Calu3 (cell line): ENCODE results near the gene THADA. TPM values are rescaled to one million over a fixed set of nuclear protein-coding genes. Genes with fewer than 3 reads are reported as not detected.
A peak's percentile ranks its signal among the peaks of the same experiment; 100 is the strongest.

Source experiments
- BruUV-seq: library from RNA; stranded (reverse); fragments of 400-500 nt; replicated peaks from 2 replicates; lab custom pipeline; 2021; lab: Mats Ljungman, UMichigan
- CTCF ChIA-PET: fragments of 300-600 bp; sonication (Branson Sonifier 250); formaldehyde crosslinking; loops from one replicate; lab custom pipeline; 2022; ENCODE audit warnings: antibody characterized with exemption; lab: Charles Lee
- DNase-seq: peaks from one replicate; pipeline ENCODE4 v3.0.0; 2022
- H3K27ac Mint-ChIP-seq: one replicate; pipeline ENCODE4 v1.8.0; 2022; ENCODE audit warnings: mixed read lengths; ENCODE audit not compliant: unreplicated experiment
- H3K27me3 Mint-ChIP-seq: one replicate; pipeline ENCODE4 v1.8.0; 2022; ENCODE audit warnings: mixed read lengths; ENCODE audit not compliant: unreplicated experiment
- H3K36me3 Mint-ChIP-seq: one replicate; pipeline ENCODE4 v1.8.0; 2022; ENCODE audit warnings: mild to moderate bottlenecking, moderate library complexity, mixed read lengths; ENCODE audit not compliant: insufficient read depth, unreplicated experiment
- H3K4me1 Mint-ChIP-seq: one replicate; pipeline ENCODE4 v1.8.0; 2022; ENCODE audit warnings: mild to moderate bottlenecking, low read depth, mixed read lengths; ENCODE audit not compliant: unreplicated experiment
- H3K4me3 Mint-ChIP-seq: one replicate; pipeline ENCODE4 v1.8.0; 2022; ENCODE audit warnings: mild to moderate bottlenecking, low read depth, moderate library complexity, mixed read lengths; ENCODE audit not compliant: unreplicated experiment
- H3K9me3 Mint-ChIP-seq: one replicate; pipeline ENCODE4 v1.8.0; 2022; ENCODE audit warnings: low read depth, mixed read lengths; ENCODE audit not compliant: unreplicated experiment
- intact Hi-C: fragments of 100-400 bp; cut with micrococcal nuclease; formaldehyde crosslinking; loops from one replicate; pipeline ENCODE4 v1.10.0; 2022; ENCODE audit not compliant: unreplicated experiment
- total RNA-seq: library from RNA; stranded (reverse); gene quantifications from 2 replicates; pipeline ENCODE4 v1.2.3, GENCODE V29; 2022
- TF ChIP-seq, protein P1 (sequence below): fragments of 200-600 bp; IDR thresholded peaks from one replicate; pipeline ENCODE4 v1.8.0; 2022; ENCODE audit warnings: antibody characterized with exemption; ENCODE audit not compliant: unreplicated experiment

THADA gene
- total RNA-seq, 1 experiment from 2014 or later: 35.5 TPM

DNA sequence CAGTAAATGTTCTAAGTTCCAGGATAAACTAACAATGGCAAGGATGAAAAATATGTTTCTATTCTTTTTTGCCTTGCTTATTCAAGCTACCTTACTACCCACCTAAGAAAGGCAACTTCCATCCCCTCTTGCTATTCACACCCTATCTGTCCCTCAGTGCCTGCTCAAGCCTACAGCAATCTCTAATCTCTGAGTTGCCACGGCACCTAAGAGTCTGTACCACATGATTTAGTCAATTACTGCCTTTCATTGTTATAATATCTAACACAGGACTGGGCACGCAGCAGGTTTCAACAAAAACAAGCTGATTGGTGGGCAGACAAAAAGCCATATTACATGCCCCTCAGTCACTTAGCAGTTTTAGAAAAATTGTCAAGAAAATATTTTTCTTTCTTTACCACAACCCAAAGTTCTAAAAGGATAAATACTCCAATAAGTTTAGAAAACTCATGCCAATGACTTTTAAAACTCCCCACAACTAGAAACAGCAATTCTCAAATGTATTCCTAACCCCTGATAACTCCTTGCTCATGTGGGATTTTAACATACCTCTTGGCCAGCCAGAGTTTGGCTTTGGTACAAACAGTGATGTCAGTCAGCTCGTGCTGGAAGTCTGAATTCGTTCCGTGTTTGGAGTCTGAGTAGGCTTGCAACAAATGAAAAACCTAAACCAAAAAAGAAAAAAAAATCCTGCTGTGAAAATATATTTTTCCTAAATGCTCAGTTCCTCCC is 252.1 kb downstream of the THADA start:
- Mint-ChIP-seq H3K27me3 (no peaks in the 10 kb centered on the region), H3K4me3 (no peak overlapping the region), H3K27ac (no peak overlapping the region), H3K4me1 (peaks cover 51% of the 10 kb centered on the region), H3K9me3 (no peaks in the 10 kb centered on the region), H3K36me3 (no peaks in the 10 kb centered on the region)
- intact Hi-C loops: no loop called here
- CTCF ChIA-PET: interaction anchor here (0.7 kb wide), 1 partner anchor 114 kb away, joined by 5 read pairs; no protein-coding TSS in a partner anchor
- BruUV-seq: no TSS peak
- TF ChIP-seq, protein P1, sequence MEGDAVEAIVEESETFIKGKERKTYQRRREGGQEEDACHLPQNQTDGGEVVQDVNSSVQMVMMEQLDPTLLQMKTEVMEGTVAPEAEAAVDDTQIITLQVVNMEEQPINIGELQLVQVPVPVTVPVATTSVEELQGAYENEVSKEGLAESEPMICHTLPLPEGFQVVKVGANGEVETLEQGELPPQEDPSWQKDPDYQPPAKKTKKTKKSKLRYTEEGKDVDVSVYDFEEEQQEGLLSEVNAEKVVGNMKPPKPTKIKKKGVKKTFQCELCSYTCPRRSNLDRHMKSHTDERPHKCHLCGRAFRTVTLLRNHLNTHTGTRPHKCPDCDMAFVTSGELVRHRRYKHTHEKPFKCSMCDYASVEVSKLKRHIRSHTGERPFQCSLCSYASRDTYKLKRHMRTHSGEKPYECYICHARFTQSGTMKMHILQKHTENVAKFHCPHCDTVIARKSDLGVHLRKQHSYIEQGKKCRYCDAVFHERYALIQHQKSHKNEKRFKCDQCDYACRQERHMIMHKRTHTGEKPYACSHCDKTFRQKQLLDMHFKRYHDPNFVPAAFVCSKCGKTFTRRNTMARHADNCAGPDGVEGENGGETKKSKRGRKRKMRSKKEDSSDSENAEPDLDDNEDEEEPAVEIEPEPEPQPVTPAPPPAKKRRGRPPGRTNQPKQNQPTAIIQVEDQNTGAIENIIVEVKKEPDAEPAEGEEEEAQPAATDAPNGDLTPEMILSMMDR: no peak
- no peak for DNase-seq

DNA sequence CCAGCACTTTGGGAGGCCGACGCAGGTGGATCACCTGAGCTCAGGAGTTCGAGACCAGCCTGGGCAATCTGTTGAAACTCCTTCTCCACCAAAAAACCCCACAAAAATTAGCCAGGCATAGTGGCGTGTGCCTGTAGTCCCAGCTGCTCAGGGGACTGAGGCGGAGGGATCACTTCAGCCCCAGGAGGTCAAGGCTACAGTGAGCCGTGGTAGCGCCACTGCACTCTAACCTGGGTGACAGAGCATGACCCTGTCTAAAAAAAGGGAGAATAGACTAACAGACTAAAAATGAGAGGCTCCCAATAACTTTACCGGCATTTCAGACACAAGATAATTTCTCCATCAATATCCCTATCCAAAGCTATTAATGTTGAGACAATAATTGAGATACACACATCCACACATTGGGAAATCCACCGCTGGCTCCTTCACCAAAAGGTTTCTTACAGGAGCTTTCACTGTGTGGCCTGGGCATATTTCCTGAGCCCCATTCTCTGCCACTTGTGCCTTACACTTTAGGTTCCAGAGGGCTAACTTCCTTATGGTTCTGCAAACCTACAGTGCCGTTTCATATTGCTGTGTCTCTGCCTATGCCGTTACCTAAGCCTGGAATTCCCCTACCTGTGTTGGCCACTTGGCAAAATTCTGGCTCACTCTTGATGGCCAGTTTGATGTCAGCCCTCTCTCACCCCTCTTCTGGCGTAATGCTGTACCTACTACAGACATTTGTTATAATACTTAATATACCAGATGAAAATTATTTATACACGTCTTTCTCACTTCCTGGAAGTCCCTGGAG is 253.7 kb downstream of the THADA start:
- no peaks in the 10 kb centered on the region for H3K27me3 Mint-ChIP-seq
- H3K27ac Mint-ChIP-seq: no peak overlapping the region
- intact Hi-C loops: no loop called here
- TF ChIP-seq, protein P1: no peak
- peaks cover 51% of the 10 kb centered on the region for H3K4me1 Mint-ChIP-seq
- H3K4me3 Mint-ChIP-seq: no peak overlapping the region
- no TSS peak for BruUV-seq
- CTCF ChIA-PET: interaction anchor here (0.6 kb wide), 1 partner anchor 40 kb away, joined by 3 read pairs; no protein-coding TSS in a partner anchor
- no peaks in the 10 kb centered on the region for H3K9me3 Mint-ChIP-seq
- no peaks in the 10 kb centered on the region for H3K36me3 Mint-ChIP-seq
- DNase-seq: peak; percentile 4

DNA sequence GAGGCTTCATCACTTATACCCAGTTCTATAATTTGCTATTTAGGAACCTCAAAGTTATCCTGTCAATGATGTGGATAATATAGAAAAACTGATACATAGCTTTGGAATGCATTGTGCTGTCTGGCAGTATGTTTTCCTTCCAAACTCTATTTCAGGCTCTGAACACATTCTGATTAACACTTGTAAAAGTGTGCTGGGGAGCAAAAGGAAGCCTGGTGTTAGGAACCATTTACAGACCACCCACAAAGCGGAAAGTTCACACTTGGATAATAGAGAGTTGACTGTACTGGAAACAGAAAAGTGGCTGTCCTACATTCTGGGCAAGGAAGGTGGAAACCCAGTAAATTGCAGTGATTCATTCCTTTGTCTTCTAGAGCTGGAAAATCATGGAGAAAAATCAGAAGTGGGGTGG is 254.9 kb downstream of the THADA start:
- no peak overlapping the region for H3K27ac Mint-ChIP-seq
- no TSS peak for BruUV-seq

DNA sequence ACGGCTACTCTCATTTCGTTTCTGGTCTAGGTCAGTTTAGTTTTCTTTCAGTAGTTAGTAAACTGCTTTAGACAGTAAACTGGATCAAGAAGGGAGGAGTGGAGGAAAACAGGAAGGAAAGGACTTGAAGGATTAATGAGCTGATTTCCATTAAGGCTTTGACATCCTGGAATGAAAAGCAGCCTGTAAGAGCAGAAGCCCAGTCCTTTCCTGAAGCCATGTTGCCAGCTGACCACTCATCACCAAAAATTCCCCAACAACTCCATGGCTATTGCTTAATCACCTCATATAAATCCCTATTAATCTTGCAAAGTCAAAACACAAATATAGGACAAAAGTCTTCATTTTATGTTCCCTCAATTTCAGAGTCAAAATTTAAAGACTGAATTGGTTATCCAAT is 255.8 kb downstream of the THADA start:
- Mint-ChIP-seq H3K9me3 (no peaks in the 10 kb centered on the region), H3K4me3 (no peak overlapping the region), H3K27ac (no peak overlapping the region), H3K27me3 (no peaks in the 10 kb centered on the region), H3K36me3 (no peaks in the 10 kb centered on the region), H3K4me1 (peaks cover 32% of the 10 kb centered on the region)
- DNase-seq: no peak
- intact Hi-C loops: no loop called here
- TF ChIP-seq, protein P1: no peak
- no TSS peak for BruUV-seq
- CTCF ChIA-PET: no interaction called here

More for the DNA sequence above, 254.9 kb downstream of the THADA start:
- H3K4me1 Mint-ChIP-seq: peaks cover 41% of the 10 kb centered on the region
- CTCF ChIA-PET: interaction anchor here (0.6 kb wide), 1 partner anchor 40 kb away, joined by 4 read pairs; no protein-coding TSS in a partner anchor
- DNase-seq: no peak
- no peaks in the 10 kb centered on the region for H3K36me3 Mint-ChIP-seq
- TF ChIP-seq, protein P1: no peak
- no peak overlapping the region for H3K4me3 Mint-ChIP-seq
- no peaks in the 10 kb centered on the region for H3K9me3 Mint-ChIP-seq
- H3K27me3 Mint-ChIP-seq: no peaks in the 10 kb centered on the region
- intact Hi-C loops: no loop called here
